Activated B cell treated with CpG ODN at 0.5 μM for 24 hours (primary cell): ENCODE data around the gene CHSY3. TPM values are rescaled to one million over a fixed set of nuclear protein-coding genes. Genes with fewer than 3 reads are reported as not detected.

Source experiments
- ATAC-seq: fragments of 200-7000 bp; cut with Tn5 transposase; one replicate; pipeline ENCODE4 v1.10.0; 2021; ENCODE audit warnings: low read depth, mild to moderate bottlenecking, moderate library complexity
- CTCF ChIA-PET: fragments of 350-600 bp; sonication (Branson Sonifier 250); formaldehyde crosslinking; loops from one replicate; lab custom pipeline; 2021; ENCODE audit warnings: antibody characterized with exemption; lab: Charles Lee
- POLR2A ChIA-PET: fragments of 350-600 bp; sonication (Branson Sonifier 250); formaldehyde crosslinking; loops from one replicate; lab custom pipeline; 2021; ENCODE audit warnings: antibody characterized with exemption; lab: Charles Lee
- DNase-seq: peaks from one replicate; pipeline ENCODE4 v3.0.0; 2022
- H3K27ac Mint-ChIP-seq: one replicate; pipeline ENCODE4 v1.8.0; 2020; ENCODE audit warnings: mixed read lengths
- H3K27me3 Mint-ChIP-seq: one replicate; pipeline ENCODE4 v1.8.0; 2021; ENCODE audit warnings: mixed read lengths
- H3K36me3 Mint-ChIP-seq: one replicate; pipeline ENCODE4 v1.8.0; 2021; ENCODE audit warnings: low read depth, mixed read lengths
- H3K4me1 Mint-ChIP-seq: one replicate; pipeline ENCODE4 v1.8.0; 2021; ENCODE audit warnings: mixed read lengths
- H3K4me3 Mint-ChIP-seq: one replicate; pipeline ENCODE4 v1.8.0; 2020; ENCODE audit warnings: mild to moderate bottlenecking, mixed read lengths
- H3K9me3 Mint-ChIP-seq: one replicate; pipeline ENCODE4 v1.8.0; 2020; ENCODE audit warnings: mixed read lengths
- intact Hi-C: fragments of 100-400 bp; cut with micrococcal nuclease; formaldehyde crosslinking; loops from one replicate; pipeline ENCODE4 v1.15.1; 2024
- total RNA-seq: library from RNA; stranded (reverse); gene quantifications from 2 replicates; pipeline ENCODE4 v1.2.3, GENCODE V29; 2022
- TF ChIP-seq, protein P1 (sequence below): fragments of 200-600 bp; IDR thresholded peaks from one replicate; pipeline ENCODE4 v1.8.0; 2022; ENCODE audit warnings: antibody characterized with exemption, mild to moderate bottlenecking

The CHSY3 gene
- total RNA-seq, 1 donor from 2014 or later = not detected

- no peaks in the 10 kb centered on the region for H3K36me3 Mint-ChIP-seq
- DNase-seq (no peak), ATAC-seq (no peak)
- H3K4me3 Mint-ChIP-seq = no peak overlapping the region
- H3K4me1 Mint-ChIP-seq = no peaks in the 10 kb centered on the region
- no peaks in the 10 kb centered on the region for H3K9me3 Mint-ChIP-seq
- ChIA-PET CTCF (no interaction called here), POLR2A (no interaction called here)
- TF ChIP-seq, protein P1, sequence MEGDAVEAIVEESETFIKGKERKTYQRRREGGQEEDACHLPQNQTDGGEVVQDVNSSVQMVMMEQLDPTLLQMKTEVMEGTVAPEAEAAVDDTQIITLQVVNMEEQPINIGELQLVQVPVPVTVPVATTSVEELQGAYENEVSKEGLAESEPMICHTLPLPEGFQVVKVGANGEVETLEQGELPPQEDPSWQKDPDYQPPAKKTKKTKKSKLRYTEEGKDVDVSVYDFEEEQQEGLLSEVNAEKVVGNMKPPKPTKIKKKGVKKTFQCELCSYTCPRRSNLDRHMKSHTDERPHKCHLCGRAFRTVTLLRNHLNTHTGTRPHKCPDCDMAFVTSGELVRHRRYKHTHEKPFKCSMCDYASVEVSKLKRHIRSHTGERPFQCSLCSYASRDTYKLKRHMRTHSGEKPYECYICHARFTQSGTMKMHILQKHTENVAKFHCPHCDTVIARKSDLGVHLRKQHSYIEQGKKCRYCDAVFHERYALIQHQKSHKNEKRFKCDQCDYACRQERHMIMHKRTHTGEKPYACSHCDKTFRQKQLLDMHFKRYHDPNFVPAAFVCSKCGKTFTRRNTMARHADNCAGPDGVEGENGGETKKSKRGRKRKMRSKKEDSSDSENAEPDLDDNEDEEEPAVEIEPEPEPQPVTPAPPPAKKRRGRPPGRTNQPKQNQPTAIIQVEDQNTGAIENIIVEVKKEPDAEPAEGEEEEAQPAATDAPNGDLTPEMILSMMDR = no peak
- intact Hi-C loops = no loop called here
- H3K27me3 Mint-ChIP-seq = no peaks in the 10 kb centered on the region
- no peak overlapping the region for H3K27ac Mint-ChIP-seq
Measured at GRCh38 chr5:130099008-130099407, 194.7 kb downstream of the CHSY3 start.

DNA sequence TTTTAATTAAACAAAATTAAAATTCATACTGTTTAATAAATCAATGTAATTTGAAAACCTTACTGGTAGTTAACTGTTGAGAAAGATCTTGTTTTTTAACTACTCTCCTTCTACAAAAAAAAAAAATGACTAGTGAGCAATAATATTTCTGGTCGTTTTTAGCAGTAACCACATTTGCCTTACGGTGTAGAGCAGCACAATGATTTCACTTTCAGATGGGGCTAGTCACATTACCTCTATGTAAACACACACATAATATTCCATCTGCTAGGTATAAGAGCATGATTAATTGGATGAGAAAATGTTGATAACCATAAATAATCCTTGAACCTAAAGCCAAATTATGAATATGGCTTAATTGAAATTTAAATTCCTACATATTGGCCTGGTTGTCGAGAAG, 198.1 kb downstream of the CHSY3 start:
- no peak for ATAC-seq
- ChIA-PET CTCF (no interaction called here), POLR2A (no interaction called here)
- TF ChIP-seq, protein P1 = no peak
- no peak for DNase-seq
- Mint-ChIP-seq H3K36me3 (no peaks in the 10 kb centered on the region), H3K4me3 (no peak overlapping the region), H3K27me3 (no peaks in the 10 kb centered on the region), H3K4me1 (no peaks in the 10 kb centered on the region), H3K27ac (no peak overlapping the region), H3K9me3 (no peaks in the 10 kb centered on the region)
- intact Hi-C loops = no loop called here

DNA sequence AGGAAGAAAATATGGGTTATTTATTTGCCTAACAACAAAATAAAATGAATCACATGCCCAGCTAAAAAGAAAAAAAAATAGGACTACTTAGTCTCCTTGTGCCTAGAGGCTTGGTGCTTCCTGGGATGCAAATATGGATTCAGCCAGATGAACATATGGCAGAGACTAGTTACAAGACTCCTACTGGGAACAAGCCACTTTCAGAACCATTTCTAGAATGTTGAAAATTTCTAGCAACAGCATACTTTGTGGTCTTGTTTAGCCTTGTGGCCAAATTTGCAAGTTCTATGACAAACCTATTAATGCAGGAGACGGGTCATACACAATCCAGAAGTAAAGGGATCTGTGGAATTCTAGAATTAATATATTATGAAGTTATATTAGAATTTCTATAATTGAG, 198.7 kb downstream of the CHSY3 start:
- no peaks in the 10 kb centered on the region for H3K36me3 Mint-ChIP-seq
- H3K4me3 Mint-ChIP-seq = no peak overlapping the region
- POLR2A ChIA-PET = no interaction called here
- intact Hi-C loops = no loop called here
- TF ChIP-seq, protein P1 = no peak
- H3K27ac Mint-ChIP-seq = no peak overlapping the region
- H3K9me3 Mint-ChIP-seq = no peaks in the 10 kb centered on the region
- H3K4me1 Mint-ChIP-seq = no peaks in the 10 kb centered on the region
- CTCF ChIA-PET = no interaction called here
- DNase-seq (no peak), ATAC-seq (no peak)
- no peaks in the 10 kb centered on the region for H3K27me3 Mint-ChIP-seq

- intact Hi-C loops = no loop called here
- POLR2A ChIA-PET = no interaction called here
- CTCF ChIA-PET = no interaction called here
- Mint-ChIP-seq H3K4me1 (no peaks in the 10 kb centered on the region), H3K27me3 (no peaks in the 10 kb centered on the region), H3K9me3 (no peaks in the 10 kb centered on the region), H3K36me3 (no peaks in the 10 kb centered on the region), H3K4me3 (no peak overlapping the region), H3K27ac (no peak overlapping the region)
- no peak for ATAC-seq
- no peak for DNase-seq
- TF ChIP-seq, protein P1 = no peak
Measured at GRCh38 chr5:130104895-130105688, 200.8 kb downstream of the CHSY3 start.

DNA sequence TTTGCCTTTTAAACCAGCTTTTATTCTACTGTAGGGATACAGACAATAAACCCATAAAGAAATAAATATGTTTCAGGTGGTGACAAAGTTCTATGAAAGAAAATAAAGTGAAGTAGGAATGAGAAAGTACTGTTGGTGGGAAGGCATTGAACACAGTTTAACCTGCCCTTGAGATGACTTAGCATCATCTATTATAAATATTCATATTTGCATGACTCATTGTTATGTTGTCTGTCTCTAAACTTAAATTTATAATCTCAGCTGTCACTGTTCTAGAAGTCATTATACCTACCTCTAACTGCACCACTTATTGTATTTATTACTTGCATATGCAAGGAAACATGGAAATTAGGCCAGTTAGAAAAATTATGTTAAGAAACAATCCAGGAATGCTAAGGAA, 202.2 kb downstream of the CHSY3 start:
- H3K9me3 Mint-ChIP-seq = no peaks in the 10 kb centered on the region
- TF ChIP-seq, protein P1 = no peak
- intact Hi-C loops = no loop called here
- H3K27me3 Mint-ChIP-seq = no peaks in the 10 kb centered on the region
- ATAC-seq (no peak), DNase-seq (no peak)
- CTCF ChIA-PET = no interaction called here
- no peaks in the 10 kb centered on the region for H3K36me3 Mint-ChIP-seq
- H3K4me3 Mint-ChIP-seq = no peak overlapping the region
- no peaks in the 10 kb centered on the region for H3K4me1 Mint-ChIP-seq
- no peak overlapping the region for H3K27ac Mint-ChIP-seq
- POLR2A ChIA-PET = no interaction called here
